Measurements from ENCODE around the gene NUTF2. TPM values are rescaled to one million over a fixed set of nuclear protein-coding genes. Genes with fewer than 3 reads are reported as not detected.

Gene NUTF2
- total RNA-seq, 1 donor = 203 TPM

DNA sequence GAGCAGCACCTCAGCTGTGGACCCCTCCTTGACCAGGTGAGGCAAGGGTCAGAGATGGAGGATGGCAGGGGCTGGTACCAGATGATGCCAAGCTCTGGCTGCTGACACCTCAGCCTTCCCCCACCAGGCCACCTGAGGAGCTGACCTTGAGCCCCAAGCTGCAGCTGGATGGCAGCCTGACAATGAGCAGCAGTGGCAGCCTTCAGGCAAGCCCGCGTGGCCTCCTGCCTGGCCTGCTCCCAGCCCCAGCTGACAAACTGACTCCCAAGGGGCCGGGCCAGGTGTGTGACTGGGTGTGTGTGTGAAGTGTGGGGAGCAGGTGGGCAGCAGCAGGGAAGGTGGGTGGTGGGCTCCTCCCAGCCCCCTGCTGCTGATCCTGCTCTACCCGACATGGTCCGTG lies 33.2 kb downstream of the NUTF2 start:
- no peaks in the 10 kb centered on the region for H3K27me3 ChIP-seq (ENCODE audit: insufficient read depth, low read length)
- peaks cover 83% of the 10 kb centered on the region for H3K36me3 ChIP-seq (ENCODE audit: insufficient read depth, low read length)
- peaks cover 32% of the 10 kb centered on the region for H3K79me2 ChIP-seq (ENCODE audit: insufficient read depth, low read length)
- no peaks in the 10 kb centered on the region for H3K9me3 ChIP-seq (ENCODE audit: low read depth, low read length)
- TF ChIP-seq, protein P1, sequence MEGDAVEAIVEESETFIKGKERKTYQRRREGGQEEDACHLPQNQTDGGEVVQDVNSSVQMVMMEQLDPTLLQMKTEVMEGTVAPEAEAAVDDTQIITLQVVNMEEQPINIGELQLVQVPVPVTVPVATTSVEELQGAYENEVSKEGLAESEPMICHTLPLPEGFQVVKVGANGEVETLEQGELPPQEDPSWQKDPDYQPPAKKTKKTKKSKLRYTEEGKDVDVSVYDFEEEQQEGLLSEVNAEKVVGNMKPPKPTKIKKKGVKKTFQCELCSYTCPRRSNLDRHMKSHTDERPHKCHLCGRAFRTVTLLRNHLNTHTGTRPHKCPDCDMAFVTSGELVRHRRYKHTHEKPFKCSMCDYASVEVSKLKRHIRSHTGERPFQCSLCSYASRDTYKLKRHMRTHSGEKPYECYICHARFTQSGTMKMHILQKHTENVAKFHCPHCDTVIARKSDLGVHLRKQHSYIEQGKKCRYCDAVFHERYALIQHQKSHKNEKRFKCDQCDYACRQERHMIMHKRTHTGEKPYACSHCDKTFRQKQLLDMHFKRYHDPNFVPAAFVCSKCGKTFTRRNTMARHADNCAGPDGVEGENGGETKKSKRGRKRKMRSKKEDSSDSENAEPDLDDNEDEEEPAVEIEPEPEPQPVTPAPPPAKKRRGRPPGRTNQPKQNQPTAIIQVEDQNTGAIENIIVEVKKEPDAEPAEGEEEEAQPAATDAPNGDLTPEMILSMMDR (IDR thresholded peaks at IDR 0.05; ENCODE audit: extremely low read depth, low read depth, low read length) = no peak
- peaks cover 8% of the 10 kb centered on the region for H3K4me1 ChIP-seq (ENCODE audit: insufficient read depth, low read length)
- no peak overlapping the region for H3K27ac ChIP-seq (ENCODE audit: low read depth, low read length)
- H3K4me3 ChIP-seq (ENCODE audit: insufficient read depth, low read length) = no peak overlapping the region
- H3K4me2 ChIP-seq (ENCODE audit: insufficient read depth, low read length) = no peak overlapping the region
- no peak overlapping the region for H2AFZ ChIP-seq (ENCODE audit: low read length)
- H4K20me1 ChIP-seq (ENCODE audit: insufficient read depth, low read length) = peaks cover 51% of the 10 kb centered on the region
- DNase-seq (ENCODE audit: insufficient read length, low spot score, missing footprints) = peak; percentile 31

DNA sequence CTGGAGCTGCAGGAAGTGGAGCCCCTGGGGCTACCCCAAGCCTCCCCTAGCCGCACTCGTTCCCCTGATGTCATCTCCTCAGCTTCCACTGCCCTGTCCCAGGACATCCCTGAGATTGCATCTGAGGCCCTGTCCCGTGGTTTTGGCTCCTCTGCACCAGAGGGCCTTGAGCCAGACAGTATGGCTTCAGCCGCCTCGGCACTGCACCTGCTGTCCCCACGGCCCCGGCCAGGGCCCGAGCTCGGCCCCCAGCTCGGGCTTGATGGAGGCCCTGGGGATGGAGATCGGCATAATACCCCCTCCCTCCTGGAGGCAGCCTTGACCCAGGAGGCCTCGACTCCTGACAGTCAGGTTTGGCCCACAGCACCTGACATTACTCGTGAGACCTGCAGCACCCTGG lies 33.9 kb downstream of the NUTF2 start:
- TF ChIP-seq, protein P1 (IDR thresholded peaks at IDR 0.05; ENCODE audit: extremely low read depth, low read depth, low read length) = no peak
- H2AFZ ChIP-seq (ENCODE audit: low read length) = no peak overlapping the region
- no peaks in the 10 kb centered on the region for H3K27me3 ChIP-seq (ENCODE audit: insufficient read depth, low read length)
- peaks cover 8% of the 10 kb centered on the region for H3K4me1 ChIP-seq (ENCODE audit: insufficient read depth, low read length)
- peak; percentile 44 for DNase-seq (ENCODE audit: insufficient read length, low spot score, missing footprints)
- H3K79me2 ChIP-seq (ENCODE audit: insufficient read depth, low read length) = peaks cover 25% of the 10 kb centered on the region
- peaks cover 83% of the 10 kb centered on the region for H3K36me3 ChIP-seq (ENCODE audit: insufficient read depth, low read length)
- no peaks in the 10 kb centered on the region for H3K9me3 ChIP-seq (ENCODE audit: low read depth, low read length)
- H3K4me3 ChIP-seq (ENCODE audit: insufficient read depth, low read length) = no peak overlapping the region
- no peak overlapping the region for H3K4me2 ChIP-seq (ENCODE audit: insufficient read depth, low read length)
- peaks cover 47% of the 10 kb centered on the region for H4K20me1 ChIP-seq (ENCODE audit: insufficient read depth, low read length)
- H3K27ac ChIP-seq (ENCODE audit: low read depth, low read length) = no peak overlapping the region

DNA sequence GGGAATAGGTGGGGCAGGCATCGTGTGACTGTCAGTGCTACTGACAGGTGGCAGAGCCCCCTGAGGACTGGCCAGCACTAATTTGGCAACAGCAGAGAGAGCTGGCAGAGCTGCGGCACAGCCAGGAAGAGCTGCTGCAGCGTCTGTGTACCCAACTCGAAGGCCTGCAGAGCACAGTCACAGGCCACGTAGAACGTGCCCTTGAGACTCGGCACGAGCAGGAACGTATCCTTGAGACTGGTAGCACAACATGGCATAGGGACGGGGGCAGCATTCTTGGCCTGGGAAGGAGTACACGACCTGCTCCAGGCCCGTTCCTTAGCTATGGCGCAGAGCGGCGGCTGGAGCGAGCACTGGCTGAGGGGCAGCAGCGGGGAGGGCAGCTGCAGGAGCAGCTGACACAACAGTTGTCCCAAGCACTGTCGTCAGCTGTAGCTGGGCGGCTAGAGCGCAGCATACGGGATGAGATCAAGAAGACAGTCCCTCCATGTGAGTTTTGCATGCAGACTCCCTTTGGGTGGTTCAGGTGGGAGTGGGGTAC lies 35.0 kb downstream of the NUTF2 start:
- Histone ChIP-seq H3K9me3 (ENCODE audit: low read depth, low read length) (no peaks in the 10 kb centered on the region), H3K4me3 (ENCODE audit: insufficient read depth, low read length) (no peak overlapping the region), H4K20me1 (ENCODE audit: insufficient read depth, low read length) (peaks cover 36% of the 10 kb centered on the region), H3K79me2 (ENCODE audit: insufficient read depth, low read length) (peaks cover 14% of the 10 kb centered on the region), H3K4me2 (ENCODE audit: insufficient read depth, low read length) (no peak overlapping the region), H3K36me3 (ENCODE audit: insufficient read depth, low read length) (peaks cover 72% of the 10 kb centered on the region), H3K4me1 (ENCODE audit: insufficient read depth, low read length) (peaks cover 8% of the 10 kb centered on the region), H3K27me3 (ENCODE audit: insufficient read depth, low read length) (no peaks in the 10 kb centered on the region), H2AFZ (ENCODE audit: low read length) (no peak overlapping the region), H3K27ac (ENCODE audit: low read depth, low read length) (no peak overlapping the region)
- peak; percentile 87 for DNase-seq (ENCODE audit: insufficient read length, low spot score, missing footprints)
- TF ChIP-seq, protein P1 (IDR thresholded peaks at IDR 0.05; ENCODE audit: extremely low read depth, low read depth, low read length) = no peak

DNA sequence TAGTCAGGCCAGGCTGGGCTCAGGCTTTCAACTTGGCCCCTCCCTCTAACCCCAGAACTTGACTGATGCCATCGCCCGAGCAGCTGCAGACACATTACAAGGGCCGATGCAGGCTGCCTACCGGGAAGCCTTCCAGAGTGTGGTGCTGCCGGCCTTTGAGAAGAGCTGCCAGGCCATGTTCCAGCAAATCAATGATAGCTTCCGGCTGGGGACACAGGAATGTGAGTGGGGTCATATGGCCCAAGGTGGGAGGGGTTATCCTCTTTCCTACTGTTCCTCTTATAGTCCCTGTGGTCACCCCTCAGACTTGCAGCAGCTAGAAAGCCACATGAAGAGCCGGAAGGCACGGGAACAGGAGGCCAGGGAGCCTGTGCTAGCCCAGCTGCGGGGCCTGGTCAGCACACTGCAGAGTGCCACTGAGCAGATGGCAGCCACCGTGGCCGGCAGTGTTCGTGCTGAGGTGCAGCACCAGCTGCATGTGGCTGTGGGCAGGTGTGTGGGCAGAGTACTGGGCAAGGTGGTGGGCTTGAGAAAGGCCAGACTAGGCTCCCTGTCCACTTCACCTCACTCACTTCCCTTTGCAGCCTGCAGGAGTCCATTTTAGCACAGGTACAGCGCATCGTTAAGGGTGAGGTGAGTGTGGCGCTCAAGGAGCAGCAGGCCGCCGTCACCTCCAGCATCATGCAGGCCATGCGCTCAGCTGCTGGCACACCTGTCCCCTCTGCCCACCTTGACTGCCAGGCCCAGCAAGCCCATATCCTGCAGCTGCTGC lies 35.8 kb downstream of the NUTF2 start:
- no peak overlapping the region for H3K4me3 ChIP-seq (ENCODE audit: insufficient read depth, low read length)
- DNase-seq (ENCODE audit: insufficient read length, low spot score, missing footprints) = peak; percentile 72
- no peak overlapping the region for H2AFZ ChIP-seq (ENCODE audit: low read length)
- H3K27me3 ChIP-seq (ENCODE audit: insufficient read depth, low read length) = no peaks in the 10 kb centered on the region
- H3K36me3 ChIP-seq (ENCODE audit: insufficient read depth, low read length) = peaks cover 67% of the 10 kb centered on the region
- no peaks in the 10 kb centered on the region for H3K9me3 ChIP-seq (ENCODE audit: low read depth, low read length)
- peaks cover 8% of the 10 kb centered on the region for H3K4me1 ChIP-seq (ENCODE audit: insufficient read depth, low read length)
- no peak overlapping the region for H3K4me2 ChIP-seq (ENCODE audit: insufficient read depth, low read length)
- no peak overlapping the region for H3K27ac ChIP-seq (ENCODE audit: low read depth, low read length)
- peaks cover 30% of the 10 kb centered on the region for H4K20me1 ChIP-seq (ENCODE audit: insufficient read depth, low read length)
- TF ChIP-seq, protein P1 (IDR thresholded peaks at IDR 0.05; ENCODE audit: extremely low read depth, low read depth, low read length) = no peak
- H3K79me2 ChIP-seq (ENCODE audit: insufficient read depth, low read length) = peaks cover 5% of the 10 kb centered on the region

Data from osteoblast (primary cell).